ENCODE results near the gene DDX41. TPM values are rescaled to one million over a fixed set of nuclear protein-coding genes. Genes with fewer than 3 reads are reported as not detected.

DDX41 gene
- total RNA-seq, 4 donors from 2014 or later: 85.3 to 139 (median 105) TPM

DNA sequence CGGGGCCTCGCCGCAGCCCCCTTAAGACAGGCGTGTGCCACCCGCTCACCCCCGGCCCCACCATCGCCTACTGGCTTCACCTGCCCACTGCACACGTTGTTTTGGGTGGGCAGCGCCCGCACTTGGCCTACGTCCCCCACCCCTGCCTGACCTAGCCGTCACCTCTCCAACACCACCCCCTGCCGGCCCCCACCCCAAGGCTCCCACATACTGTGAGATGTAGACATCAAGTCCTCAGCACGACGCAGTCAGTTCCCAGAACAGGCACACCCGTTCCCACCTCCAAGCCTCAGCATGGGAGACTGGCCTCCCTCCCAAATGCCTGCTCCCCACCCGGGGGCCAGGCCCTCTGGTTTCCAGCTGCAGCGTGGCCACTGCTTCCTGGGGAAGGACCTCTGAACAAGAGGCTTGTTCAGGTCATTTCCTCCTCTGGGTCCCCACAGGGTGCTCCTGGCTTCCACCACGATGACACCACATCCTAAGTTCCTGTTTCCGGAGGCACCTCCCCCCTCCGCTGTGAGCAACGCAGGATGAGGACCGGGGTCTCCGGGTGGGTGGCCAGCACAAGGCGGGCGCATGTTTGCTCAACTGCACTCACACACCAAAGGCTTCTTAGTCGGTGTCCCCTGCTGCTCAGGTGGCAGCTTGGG is 54.6 kb downstream of the DDX41 start:
- peaks cover 0 to 87% (median 4%) of the 10 kb centered on the region in 3 donors for H3K36me3 ChIP-seq

More for the DNA sequence above, 54.6 kb downstream of the DDX41 start:
- no peak for TF ChIP-seq POLR2A (IDR thresholded peaks at IDR 0.05)
- TF ChIP-seq, protein P1, sequence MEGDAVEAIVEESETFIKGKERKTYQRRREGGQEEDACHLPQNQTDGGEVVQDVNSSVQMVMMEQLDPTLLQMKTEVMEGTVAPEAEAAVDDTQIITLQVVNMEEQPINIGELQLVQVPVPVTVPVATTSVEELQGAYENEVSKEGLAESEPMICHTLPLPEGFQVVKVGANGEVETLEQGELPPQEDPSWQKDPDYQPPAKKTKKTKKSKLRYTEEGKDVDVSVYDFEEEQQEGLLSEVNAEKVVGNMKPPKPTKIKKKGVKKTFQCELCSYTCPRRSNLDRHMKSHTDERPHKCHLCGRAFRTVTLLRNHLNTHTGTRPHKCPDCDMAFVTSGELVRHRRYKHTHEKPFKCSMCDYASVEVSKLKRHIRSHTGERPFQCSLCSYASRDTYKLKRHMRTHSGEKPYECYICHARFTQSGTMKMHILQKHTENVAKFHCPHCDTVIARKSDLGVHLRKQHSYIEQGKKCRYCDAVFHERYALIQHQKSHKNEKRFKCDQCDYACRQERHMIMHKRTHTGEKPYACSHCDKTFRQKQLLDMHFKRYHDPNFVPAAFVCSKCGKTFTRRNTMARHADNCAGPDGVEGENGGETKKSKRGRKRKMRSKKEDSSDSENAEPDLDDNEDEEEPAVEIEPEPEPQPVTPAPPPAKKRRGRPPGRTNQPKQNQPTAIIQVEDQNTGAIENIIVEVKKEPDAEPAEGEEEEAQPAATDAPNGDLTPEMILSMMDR (IDR thresholded peaks at IDR 0.05): no peak
- no peak for TF ChIP-seq EP300 (IDR thresholded peaks at IDR 0.05)
- WGBS, 2 donors: 80 to 81% methylated on average over 24 to 27 of the region's 27 CpGs
- H3K4me1 ChIP-seq: peaks cover 0 to 8% (median under 1%) of the 10 kb centered on the region in 4 donors
- peaks cover 0 to 6% (median 0%) of the 10 kb centered on the region in 4 donors for H3K9me3 ChIP-seq
- H3K27me3 ChIP-seq: no peaks in the 10 kb centered on the region
- DNase-seq (ENCODE audit: low spot score in 2 of 2): no peak
- H3K4me3 ChIP-seq: no peak overlapping the region
- peak overlapping the region in 2 of 4 donors; percentile 18 to 28 for H3K27ac ChIP-seq

Other genes with a start within 250 kb of the DDX41 start
- 10 to 100 TPM; 24.1 to 56.7 (median 35.4) TPM for gene RAB24, start 213.2 kb downstream of the DDX41 start, total RNA-seq
- 10 to 100 TPM; 52.6 to 87.0 (median 65.2) TPM for gene PRELID1, start 213.2 kb downstream of the DDX41 start, total RNA-seq
- 10 to 100 TPM in 2 of 4 donors, 1 to 10 TPM in 2; 5.2 to 33.9 (median 14.7) TPM for gene MXD3, start 205.1 kb downstream of the DDX41 start, total RNA-seq
- 100 to 1,000 TPM; 144 to 179 (median 154) TPM for gene LMAN2, start 165.3 kb downstream of the DDX41 start, total RNA-seq
- gene RGS14, start 159.0 kb downstream of the DDX41 start, total RNA-seq: 10 to 100 TPM; 10.2 to 29.6 (median 16.4) TPM
- gene SLC34A1, start 132.5 kb downstream of the DDX41 start, total RNA-seq: not detected
- not detected for gene PFN3, start 116.3 kb downstream of the DDX41 start, total RNA-seq
- gene F12, start 107.4 kb downstream of the DDX41 start, total RNA-seq: 1 to 10 TPM in 1 of 4 donors, under 1 TPM in 1, not detected in 2; 0.59 to 4.5 TPM
- 10 to 100 TPM; 19.4 to 26.4 (median 23.2) TPM for gene GRK6, start 90.3 kb downstream of the DDX41 start, total RNA-seq
- 10 to 100 TPM in 1 of 4 donors, 1 to 10 TPM in 3; 5.1 to 11.2 (median 7.5) TPM for gene PRR7, start 70.1 kb downstream of the DDX41 start, total RNA-seq
- 100 to 1,000 TPM in 3 of 4 donors, 10 to 100 TPM in 1; 89.8 to 139 (median 111) TPM for gene DBN1, start 43.3 kb downstream of the DDX41 start, total RNA-seq
- gene PDLIM7, start 19.4 kb downstream of the DDX41 start, total RNA-seq: 100 to 1,000 TPM in 1 of 4 donors, 10 to 100 TPM in 3; 78.0 to 138 (median 89.9) TPM
- 10 to 100 TPM in 3 of 4 donors, 1 to 10 TPM in 1; 7.8 to 20.1 (median 11.5) TPM for gene DOK3, start 7.1 kb downstream of the DDX41 start, total RNA-seq
- gene FAM193B, start 37.6 kb upstream of the DDX41 start, total RNA-seq: 100 to 1,000 TPM in 3 of 4 donors, 10 to 100 TPM in 1; 82.4 to 152 (median 115) TPM
- gene TMED9, start 75.2 kb upstream of the DDX41 start, total RNA-seq: 10 to 100 TPM; 83.3 to 97.1 (median 95.8) TPM
- gene B4GALT7, start 83.2 kb upstream of the DDX41 start, total RNA-seq: 10 to 100 TPM; 13.6 to 41.1 (median 29.8) TPM

All from tibial nerve (tissue), 4 donors.